Transverse colon (tissue), 3 donors: Measurements from ENCODE around the gene LGR6.

Experiments
- EP300 ChIP-seq: sonication (generic); formaldehyde crosslinking; IDR thresholded peaks from one replicate; pipeline ENCODE4 v1.6.1; 2017; ENCODE audit warnings: antibody characterized with exemption, low read depth
- POLR2A ChIP-seq: fragments of 450-650 bp; IDR thresholded peaks from one replicate; pipeline ENCODE4 v1.6.1; 2016; ENCODE audit warnings: antibody characterized with exemption, mild to moderate bottlenecking, moderate library complexity
- TF ChIP-seq, protein P1 (sequence below), 5 experiments: fragments of 200-600 bp in 3 of 5; fragments of 450-650 bp in 2 of 5; sonication (generic) in 3 of 5; IDR thresholded peaks; 1 replicate in 2 of 5; 2 replicates in 3 of 5; pipeline ENCODE4 v1.5.1; 2016 to 2017; ENCODE audit warnings: antibody characterized with exemption in 5 of 5, inconsistent platforms in 3 of 5, mild to moderate bottlenecking in 2 of 5, moderate library complexity in 1 of 5

DNA sequence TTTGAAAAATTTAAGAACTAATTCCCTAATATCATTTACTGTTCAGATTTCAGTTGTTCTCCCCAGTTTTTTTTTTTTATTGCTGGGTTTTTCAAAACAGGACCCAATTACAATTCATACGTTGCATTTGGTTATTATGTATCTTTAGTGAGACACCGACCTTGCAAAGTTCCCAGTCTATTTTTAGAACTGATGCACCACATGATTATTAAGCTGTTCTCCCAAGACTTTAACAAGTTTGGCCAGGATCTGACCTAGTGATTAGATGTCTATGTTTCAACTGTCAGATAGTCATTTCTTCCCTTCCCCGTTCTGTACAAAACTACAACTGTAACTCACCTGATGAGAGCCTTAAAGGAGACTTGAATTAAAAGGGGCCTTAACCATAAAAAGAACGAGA lies 140.3 kb downstream of the LGR6 start:
- TF ChIP-seq POLR2A (no peak), EP300 (no peak)
- TF ChIP-seq, protein P1, sequence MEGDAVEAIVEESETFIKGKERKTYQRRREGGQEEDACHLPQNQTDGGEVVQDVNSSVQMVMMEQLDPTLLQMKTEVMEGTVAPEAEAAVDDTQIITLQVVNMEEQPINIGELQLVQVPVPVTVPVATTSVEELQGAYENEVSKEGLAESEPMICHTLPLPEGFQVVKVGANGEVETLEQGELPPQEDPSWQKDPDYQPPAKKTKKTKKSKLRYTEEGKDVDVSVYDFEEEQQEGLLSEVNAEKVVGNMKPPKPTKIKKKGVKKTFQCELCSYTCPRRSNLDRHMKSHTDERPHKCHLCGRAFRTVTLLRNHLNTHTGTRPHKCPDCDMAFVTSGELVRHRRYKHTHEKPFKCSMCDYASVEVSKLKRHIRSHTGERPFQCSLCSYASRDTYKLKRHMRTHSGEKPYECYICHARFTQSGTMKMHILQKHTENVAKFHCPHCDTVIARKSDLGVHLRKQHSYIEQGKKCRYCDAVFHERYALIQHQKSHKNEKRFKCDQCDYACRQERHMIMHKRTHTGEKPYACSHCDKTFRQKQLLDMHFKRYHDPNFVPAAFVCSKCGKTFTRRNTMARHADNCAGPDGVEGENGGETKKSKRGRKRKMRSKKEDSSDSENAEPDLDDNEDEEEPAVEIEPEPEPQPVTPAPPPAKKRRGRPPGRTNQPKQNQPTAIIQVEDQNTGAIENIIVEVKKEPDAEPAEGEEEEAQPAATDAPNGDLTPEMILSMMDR (IDR thresholded peaks at IDR 0.05), result no peak
